Ovary (tissue), 3 donors: ENCODE measurements around the gene APBB1.

Experiments used
- CTCF ChIP-seq, 3 donors: fragments of 450-650 bp in 2 of 3; fragments of 200-600 bp in 1 of 3; IDR thresholded peaks; one replicate each; pipeline versions ENCODE4 v1.5.1 to v1.8.0; 2016 to 2022; ENCODE audit warnings: antibody characterized with exemption in 3 of 3, mild to moderate bottlenecking in 1 of 3
- POLR2A ChIP-seq: fragments of 450-650 bp; IDR thresholded peaks from one replicate; pipeline ENCODE4 v1.6.1; 2017; ENCODE audit warnings: antibody characterized with exemption, mild to moderate bottlenecking, moderate library complexity
- donor health status: DM: no; HTN: no; CAD: no.

GRCh38 chr11:6351782-6352382, 67.0 kb downstream of the APBB1 start:
- TF ChIP-seq POLR2A (no peak), CTCF (IDR thresholded peaks at IDR 0.05) (no peak)
